ENCODE data around the gene HAUS5.

HAUS5 gene

GRCh38 chr19:35666251-35666913 is 53.8 kb downstream of the HAUS5 start, which contains the start of gene UPK1A:
Gene UPK1A (plus strand): TSS chr19:35666517. CDS start chr19:35666813, 296 bp downstream.
- no peak for TF ChIP-seq Cebpa-rat (IDR thresholded peaks at IDR 0.05)
- Histone ChIP-seq H3K9ac (no peak within 1 kb of the TSS), H3K27ac (no peak within 1 kb of the TSS)

DNA sequence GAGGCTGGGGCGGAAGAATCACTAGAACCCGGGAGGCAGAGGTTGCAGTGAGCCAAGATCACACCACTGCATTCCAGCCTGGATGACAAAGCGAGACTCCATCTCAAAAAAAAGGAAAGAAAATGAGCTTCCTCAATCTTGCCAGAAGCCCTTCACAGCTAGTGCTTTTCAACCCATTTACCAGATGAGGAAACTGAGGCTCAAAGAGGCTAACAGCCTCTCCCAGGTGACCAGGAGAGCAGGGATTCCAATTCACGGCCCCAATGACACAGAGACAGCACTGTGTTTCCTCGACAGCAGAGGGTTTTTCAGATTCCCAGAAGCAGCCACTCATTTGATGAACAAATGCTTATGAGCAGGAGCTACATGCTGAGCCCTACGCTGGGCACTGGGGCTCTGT is 57.0 kb downstream of the HAUS5 start:
- Histone ChIP-seq H3K9me3 (no peaks in the 10 kb centered on the region), H4K20me1 (no peaks in the 10 kb centered on the region), H3K36me3 (no peaks in the 10 kb centered on the region), H3K27ac (no peak overlapping the region), H3K9ac (no peak overlapping the region), H3K4me3 (no peak overlapping the region), H3K27me3 (peaks cover 25% of the 10 kb centered on the region), H3K4me1 (0 out of 2 replicates have a peak, but pooled peaks cover 5% of the 10 kb centered on the region), H3K4me2 (no peak overlapping the region)
- TF ChIP-seq Cebpa-rat (IDR thresholded peaks at IDR 0.05) = no peak

More at GRCh38 chr19:35666251-35666913, 53.8 kb downstream of the HAUS5 start, which contains the start of gene UPK1A:
- Histone ChIP-seq H3K4me2 (no peak within 1 kb of the TSS), H3K4me3 (no peak within 1 kb of the TSS), H3K9me3 (0 out of 2 replicates have a peak, but pooled peaks cover 4% of the 10 kb centered on the region), H3K4me1 (peaks cover 13% of the 10 kb centered on the region), H4K20me1 (no peaks in the 10 kb centered on the region), H3K27me3 (no peaks in the 10 kb centered on the region), H3K36me3 (no peaks in the 10 kb centered on the region)

DNA sequence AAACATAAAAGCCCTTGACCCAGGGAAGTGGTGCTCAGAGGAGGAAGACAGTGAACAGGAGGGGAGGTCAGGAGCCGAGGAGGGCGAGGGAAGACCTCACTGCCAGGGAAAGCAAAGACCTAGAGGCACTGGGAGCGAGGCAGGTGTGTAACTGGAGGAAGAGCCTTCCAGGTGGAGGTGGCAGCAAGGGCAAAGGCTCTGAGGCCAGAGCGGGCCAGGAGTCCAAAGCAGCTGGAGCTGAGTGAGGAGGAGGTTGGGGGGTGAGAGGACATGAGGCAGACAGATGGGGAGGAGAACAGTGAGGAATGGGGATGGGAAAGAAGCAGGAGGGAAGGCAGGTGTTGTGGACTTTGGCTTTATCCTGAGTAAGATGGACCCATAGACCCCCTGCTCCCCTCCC is 57.4 kb downstream of the HAUS5 start:
- H3K4me2 ChIP-seq = no peak overlapping the region
- H3K4me3 ChIP-seq = no peak overlapping the region
- no peak overlapping the region for H3K27ac ChIP-seq
- H3K27me3 ChIP-seq = peaks cover 25% of the 10 kb centered on the region
- no peak for TF ChIP-seq Cebpa-rat (IDR thresholded peaks at IDR 0.05)
- H3K9ac ChIP-seq = no peak overlapping the region
- H3K4me1 ChIP-seq = 0 out of 2 replicates have a peak, but pooled peaks cover 5% of the 10 kb centered on the region
- H3K36me3 ChIP-seq = no peaks in the 10 kb centered on the region
- no peaks in the 10 kb centered on the region for H4K20me1 ChIP-seq
- H3K9me3 ChIP-seq = no peaks in the 10 kb centered on the region

DNA sequence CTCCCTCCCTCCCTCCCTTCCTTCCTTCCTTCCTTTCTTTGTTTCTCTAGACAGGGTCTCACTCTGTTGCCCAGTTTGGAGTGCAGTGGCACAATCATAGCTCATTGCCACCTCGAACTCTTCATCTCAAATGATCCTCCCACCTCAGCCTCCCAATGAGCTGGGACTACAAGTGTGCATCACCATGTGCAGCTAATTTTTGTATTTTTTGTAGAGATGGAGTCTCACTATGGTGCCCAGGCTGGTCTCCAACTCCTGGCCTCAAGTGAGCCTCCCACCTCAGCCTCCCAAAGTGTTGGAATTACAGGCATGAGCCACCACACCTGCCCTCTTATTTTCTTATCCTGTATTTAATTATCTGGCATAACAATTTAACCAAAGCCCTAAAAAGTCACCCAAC is 58.2 kb downstream of the HAUS5 start:
- Histone ChIP-seq H4K20me1 (no peaks in the 10 kb centered on the region), H3K9me3 (no peaks in the 10 kb centered on the region), H3K4me2 (no peak overlapping the region), H3K27me3 (peaks cover 25% of the 10 kb centered on the region), H3K9ac (no peak overlapping the region), H3K4me3 (no peak overlapping the region), H3K36me3 (no peaks in the 10 kb centered on the region), H3K27ac (no peak overlapping the region), H3K4me1 (0 out of 2 replicates have a peak, but pooled peaks cover 5% of the 10 kb centered on the region)
- no peak for TF ChIP-seq Cebpa-rat (IDR thresholded peaks at IDR 0.05)

DNA sequence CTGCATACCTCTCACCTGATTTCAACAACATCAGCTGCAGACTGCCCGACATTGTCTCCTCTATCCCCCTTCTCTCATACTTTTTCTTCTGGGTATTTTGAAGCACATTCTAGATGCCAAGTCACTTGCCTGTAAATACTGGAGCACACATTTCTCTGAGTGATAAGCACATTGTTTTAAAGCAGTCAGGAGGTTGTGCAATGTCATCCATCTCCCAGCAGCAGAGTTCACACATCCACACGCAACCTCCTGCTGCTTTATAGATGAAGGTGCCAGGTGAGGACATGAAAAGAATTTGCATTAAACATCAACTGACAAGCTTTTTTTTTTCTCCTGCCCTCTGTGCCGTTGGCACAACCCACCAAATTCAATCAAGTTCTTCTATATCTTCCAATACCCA is 59.3 kb downstream of the HAUS5 start:
- Histone ChIP-seq H3K36me3 (no peaks in the 10 kb centered on the region), H3K9ac (no peak overlapping the region), H3K4me2 (no peak overlapping the region), H4K20me1 (no peaks in the 10 kb centered on the region), H3K27ac (no peak overlapping the region), H3K27me3 (peaks cover 25% of the 10 kb centered on the region), H3K9me3 (no peaks in the 10 kb centered on the region), H3K4me3 (no peak overlapping the region), H3K4me1 (0 out of 2 replicates have a peak, but pooled peaks cover 5% of the 10 kb centered on the region)
- TF ChIP-seq Cebpa-rat (IDR thresholded peaks at IDR 0.05) = no peak

- H3K9me3 ChIP-seq = no peaks in the 10 kb centered on the region
- H3K9ac ChIP-seq = no peak overlapping the region
- no peaks in the 10 kb centered on the region for H3K36me3 ChIP-seq
- peaks cover 25% of the 10 kb centered on the region for H3K27me3 ChIP-seq
- no peak overlapping the region for H3K27ac ChIP-seq
- TF ChIP-seq Cebpa-rat (IDR thresholded peaks at IDR 0.05) = no peak
- 0 out of 2 replicates have a peak, but pooled peaks cover 5% of the 10 kb centered on the region for H3K4me1 ChIP-seq
- peak overlapping the region; percentile 34; the same call in 1 of the 2 replicates for H3K4me2 ChIP-seq
- no peak overlapping the region for H3K4me3 ChIP-seq
- no peaks in the 10 kb centered on the region for H4K20me1 ChIP-seq
Measured at GRCh38 chr19:35673121-35673804, 60.7 kb downstream of the HAUS5 start.

All from BLaER1 (cell line).